ENCODE results near the gene SLC8B1.

- TF ChIP-seq CTCF (IDR thresholded peaks at IDR 0.05) (no peak), POLR2A (IDR thresholded peaks at IDR 0.05) (no peak)
Measured at GRCh38 chr12:113374823-113375428, 40.0 kb upstream of the SLC8B1 start.
